Rectal smooth muscle tissue (tissue), 1 donor: ENCODE data around the gene TOLLIP.

Experiments used
- H3K27ac ChIP-seq: one replicate; pipeline ENCODE4 v1.7.0; 2013; ENCODE audit warnings: low read depth, low read length, inconsistent platforms
- H3K27me3 ChIP-seq: one replicate; pipeline ENCODE4 v1.7.0; 2013; ENCODE audit warnings: low read length; ENCODE audit not compliant: control insufficient read depth, insufficient read depth
- H3K36me3 ChIP-seq: one replicate; pipeline ENCODE4 v1.7.0; 2013; ENCODE audit warnings: low read length; ENCODE audit not compliant: control insufficient read depth, insufficient read depth
- H3K4me1 ChIP-seq: one replicate; pipeline ENCODE4 v1.7.0; 2013; ENCODE audit warnings: low read length; ENCODE audit not compliant: control insufficient read depth, insufficient read depth
- H3K4me3 ChIP-seq: one replicate; pipeline ENCODE4 v1.7.0; 2013; ENCODE audit warnings: low read length
- H3K9ac ChIP-seq: one replicate; pipeline ENCODE4 v1.7.0; 2013; ENCODE audit warnings: low read length

Gene TOLLIP

DNA sequence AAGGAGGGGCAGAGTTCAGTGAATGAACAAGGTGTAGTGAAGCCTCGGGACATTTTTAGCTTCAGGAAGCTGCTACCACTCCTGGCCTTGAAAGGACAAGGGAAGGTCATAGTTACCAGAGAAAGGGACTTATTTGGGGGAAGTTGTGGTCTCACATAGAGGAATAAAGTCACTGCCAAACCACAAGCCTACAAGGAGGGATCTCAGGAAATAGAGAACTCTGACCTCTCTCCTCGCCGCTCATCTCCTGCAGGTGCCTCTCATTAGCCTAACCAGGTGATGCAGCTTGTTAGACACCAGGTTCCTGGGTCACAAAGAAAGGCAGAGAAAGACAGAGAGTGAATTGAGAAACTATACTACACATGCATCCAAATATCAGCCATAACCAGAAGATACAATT, 14.3 kb upstream of the TOLLIP start:
- Histone ChIP-seq H3K4me1 (peaks cover 4% of the 10 kb centered on the region), H3K27ac (no peak overlapping the region), H3K27me3 (no peaks in the 10 kb centered on the region), H3K4me3 (no peak overlapping the region), H3K36me3 (no peaks in the 10 kb centered on the region), H3K9ac (no peak overlapping the region)

- Histone ChIP-seq H3K4me3 (no peak overlapping the region), H3K9ac (no peak overlapping the region), H3K36me3 (no peaks in the 10 kb centered on the region), H3K27ac (no peak overlapping the region), H3K4me1 (no peaks in the 10 kb centered on the region), H3K27me3 (no peaks in the 10 kb centered on the region)
These were observed 8.6 kb upstream of the TOLLIP start for GRCh38 chr11:1317993-1318392.

GRCh38 chr11:1317432-1317831, 8.0 kb upstream of the TOLLIP start:
- Histone ChIP-seq H3K27ac (no peak overlapping the region), H3K4me1 (no peaks in the 10 kb centered on the region), H3K27me3 (no peaks in the 10 kb centered on the region), H3K4me3 (no peak overlapping the region), H3K9ac (no peak overlapping the region), H3K36me3 (no peaks in the 10 kb centered on the region)

DNA sequence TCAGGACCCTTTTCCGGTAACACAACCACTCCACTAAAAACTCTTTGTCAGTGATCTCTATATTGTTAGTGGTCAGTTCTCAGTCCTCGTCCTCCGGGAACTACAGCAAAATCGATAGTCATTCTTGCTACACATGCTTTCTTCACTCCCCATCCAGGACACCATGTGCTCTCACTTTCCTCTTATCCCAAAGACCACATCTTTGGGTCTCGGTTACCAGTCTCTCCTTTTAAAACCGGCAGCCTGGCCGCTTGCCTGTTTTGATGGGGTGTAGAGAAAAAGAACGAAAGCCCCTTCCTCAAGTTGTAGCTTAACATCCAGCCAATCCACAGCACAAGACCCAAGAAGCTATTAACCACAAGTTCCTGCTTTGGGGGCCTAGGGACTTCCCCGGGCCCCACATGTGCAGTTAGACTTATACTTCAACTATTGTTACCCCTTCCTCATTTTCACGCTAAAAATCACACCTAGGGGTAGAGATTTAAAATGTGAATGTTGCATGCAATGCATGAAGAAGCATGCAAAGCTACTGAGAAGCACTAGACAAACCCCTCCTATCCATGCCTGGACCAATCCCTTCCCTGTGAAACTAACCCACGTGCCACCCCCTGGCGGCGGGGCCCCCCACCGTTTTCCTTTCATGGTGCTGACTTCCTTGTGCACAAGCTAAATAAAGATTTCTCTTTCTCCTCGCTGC, 1.5 kb upstream of the TOLLIP start:
- peaks cover 9% of the 10 kb centered on the region for H3K4me1 ChIP-seq
- H3K27ac ChIP-seq = no peak overlapping the region
- no peak overlapping the region for H3K9ac ChIP-seq
- H3K4me3 ChIP-seq = peak overlapping the region; percentile 94
- peaks cover 4% of the 10 kb centered on the region for H3K36me3 ChIP-seq
- no peaks in the 10 kb centered on the region for H3K27me3 ChIP-seq

DNA sequence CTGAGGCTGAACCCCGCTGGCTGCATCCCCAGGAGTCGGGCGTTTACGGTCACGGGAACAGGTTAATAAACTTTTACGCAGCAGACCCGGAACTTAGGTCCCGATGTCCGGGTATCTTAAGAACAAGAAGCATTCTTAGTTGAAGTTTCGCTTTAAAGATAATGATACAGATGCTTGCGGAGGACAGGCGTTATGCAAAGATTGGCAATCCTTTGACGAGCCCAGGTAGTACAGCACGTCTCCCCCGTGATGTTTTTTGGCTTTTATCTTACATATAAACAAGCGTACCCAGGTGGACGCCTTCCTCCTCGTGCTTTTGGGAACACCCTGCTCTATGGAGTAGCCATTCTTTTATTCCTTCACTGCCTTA, 871 bp upstream of the TOLLIP start:
- H3K27me3 ChIP-seq = no peaks in the 10 kb centered on the region
- H3K4me1 ChIP-seq = peaks cover 9% of the 10 kb centered on the region
- peak overlapping the region; percentile 89 for H3K9ac ChIP-seq
- peak overlapping the region; percentile 94 for H3K4me3 ChIP-seq
- H3K27ac ChIP-seq = peak overlapping the region; percentile 96
- peaks cover 4% of the 10 kb centered on the region for H3K36me3 ChIP-seq

DNA sequence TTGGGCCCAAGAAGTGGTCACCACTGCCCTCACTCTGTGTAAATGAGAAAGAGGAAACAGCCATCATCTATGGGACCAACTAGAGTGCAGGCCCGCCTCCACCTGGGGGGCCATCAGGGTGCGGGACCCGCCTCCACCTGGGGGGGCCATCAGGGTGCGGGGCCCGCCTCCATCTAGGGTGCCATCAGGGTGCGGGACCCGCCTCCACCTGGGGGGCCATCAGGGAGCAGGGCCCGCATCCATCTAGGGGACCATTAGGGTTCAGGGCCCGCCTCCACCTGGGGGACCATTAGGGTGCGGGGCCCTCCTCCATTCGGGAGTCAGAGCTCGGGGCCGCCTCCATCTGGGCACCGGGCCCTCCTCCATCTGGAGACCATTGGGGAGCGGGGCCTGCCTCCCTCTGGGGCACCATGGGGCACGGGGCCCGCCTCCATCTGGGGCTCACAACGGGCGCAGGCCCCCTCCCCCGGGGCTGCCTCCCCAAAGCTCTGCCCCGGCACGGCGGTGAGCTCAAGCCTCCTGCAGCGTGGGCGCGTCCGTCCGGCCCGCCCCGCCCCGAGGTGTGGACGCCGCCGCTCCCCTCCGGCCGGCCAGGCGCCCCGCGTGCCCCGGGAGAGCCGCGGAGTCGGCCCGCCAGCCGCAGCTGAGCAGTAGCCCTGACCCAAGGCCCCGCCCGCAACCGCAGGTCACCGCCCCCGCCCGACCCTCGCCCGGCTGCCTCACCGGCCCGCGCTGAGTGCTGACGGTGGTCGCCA, 512 bp downstream of the TOLLIP start:
- peak overlapping the region; percentile 44 for H3K9ac ChIP-seq
- H3K4me3 ChIP-seq = peak overlapping the region; percentile 66
- H3K27ac ChIP-seq = peak overlapping the region; percentile 96
- H3K27me3 ChIP-seq = no peaks in the 10 kb centered on the region
- peaks cover 9% of the 10 kb centered on the region for H3K4me1 ChIP-seq
- peaks cover 6% of the 10 kb centered on the region for H3K36me3 ChIP-seq

DNA sequence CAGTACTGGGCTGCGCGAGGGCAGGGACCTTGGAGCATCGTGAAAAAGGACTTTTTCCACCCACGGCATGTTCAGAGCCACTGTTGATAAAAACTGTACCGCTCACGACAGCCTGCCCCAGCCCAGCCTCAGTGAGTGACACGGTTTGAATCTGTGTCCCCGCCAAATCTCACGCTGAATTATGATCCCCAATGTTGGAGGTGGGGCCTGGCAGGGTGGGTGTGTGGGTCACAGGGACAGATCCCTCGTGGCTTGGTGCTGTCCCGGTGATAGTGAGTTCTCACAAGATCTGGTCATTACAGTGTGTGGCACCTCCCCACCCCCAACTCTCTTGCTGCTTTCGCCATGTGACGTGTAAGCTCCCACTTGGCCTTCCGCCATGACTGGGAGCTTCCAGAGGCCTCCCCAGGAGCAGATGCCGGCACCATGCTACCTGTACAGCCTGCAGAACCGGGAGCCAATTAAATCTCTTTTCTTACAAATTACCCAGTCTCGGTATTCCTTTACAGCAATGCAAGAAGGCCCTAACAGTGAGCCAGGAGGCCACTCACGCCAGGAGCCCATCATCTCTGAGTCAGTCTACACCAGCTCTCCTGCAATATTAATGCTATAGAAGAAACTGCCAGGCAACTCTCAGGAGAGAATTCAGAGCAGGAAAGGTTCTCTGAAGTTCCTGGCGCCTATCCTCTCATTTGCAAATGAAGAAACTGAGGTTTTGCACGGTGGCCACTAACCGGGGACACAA, 1.3 kb downstream of the TOLLIP start:
- Histone ChIP-seq H3K4me3 (peak overlapping the region; percentile 66), H3K27ac (no peak overlapping the region), H3K27me3 (no peaks in the 10 kb centered on the region), H3K36me3 (peaks cover 6% of the 10 kb centered on the region), H3K4me1 (peaks cover 12% of the 10 kb centered on the region), H3K9ac (no peak overlapping the region)

GRCh38 chr11:1307163-1307870, 2.1 kb downstream of the TOLLIP start:
- H3K9ac ChIP-seq = no peak overlapping the region
- peak overlapping the region; percentile 16 for H3K4me3 ChIP-seq

GRCh38 chr11:1306186-1307162, 3.0 kb downstream of the TOLLIP start:
- H3K27ac ChIP-seq = no peak overlapping the region
- H3K27me3 ChIP-seq = no peaks in the 10 kb centered on the region
- no peak overlapping the region for H3K9ac ChIP-seq
- peaks cover 6% of the 10 kb centered on the region for H3K36me3 ChIP-seq
- H3K4me3 ChIP-seq = no peak overlapping the region
- peaks cover 12% of the 10 kb centered on the region for H3K4me1 ChIP-seq

More at GRCh38 chr11:1307163-1307870, 2.1 kb downstream of the TOLLIP start:
- no peaks in the 10 kb centered on the region for H3K27me3 ChIP-seq
- peaks cover 12% of the 10 kb centered on the region for H3K4me1 ChIP-seq
- no peak overlapping the region for H3K27ac ChIP-seq
- H3K36me3 ChIP-seq = peaks cover 6% of the 10 kb centered on the region

- H3K27ac ChIP-seq = no peak overlapping the region
- no peak overlapping the region for H3K4me3 ChIP-seq
- H3K27me3 ChIP-seq = no peaks in the 10 kb centered on the region
- no peak overlapping the region for H3K9ac ChIP-seq
- peaks cover 6% of the 10 kb centered on the region for H3K36me3 ChIP-seq
- peaks cover 12% of the 10 kb centered on the region for H3K4me1 ChIP-seq
These were observed 3.9 kb downstream of the TOLLIP start for GRCh38 chr11:1305501-1306056.

DNA sequence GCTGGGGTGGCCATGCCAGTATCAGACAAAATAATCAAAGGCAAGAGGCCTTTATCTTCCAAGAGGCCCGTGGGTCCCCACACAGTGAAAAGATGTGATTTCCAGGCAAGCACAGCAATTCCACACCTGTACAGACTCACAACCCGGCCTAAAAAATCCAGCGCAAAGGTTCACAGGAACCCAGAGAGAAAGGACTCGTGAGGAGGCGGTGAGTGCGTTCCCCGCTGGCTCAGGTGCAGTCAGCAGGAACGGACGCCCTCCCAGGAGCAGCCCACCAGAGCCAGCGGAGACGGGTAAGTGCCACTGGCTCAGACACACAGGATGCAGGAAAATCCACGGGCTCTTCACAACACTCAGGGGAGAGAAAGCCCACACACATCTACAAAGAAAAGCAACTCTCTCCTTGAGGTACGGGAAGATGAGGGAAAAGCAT, 4.4 kb downstream of the TOLLIP start:
- Histone ChIP-seq H3K4me1 (peaks cover 7% of the 10 kb centered on the region), H3K4me3 (no peak overlapping the region), H3K36me3 (peaks cover 6% of the 10 kb centered on the region), H3K27ac (no peak overlapping the region), H3K9ac (no peak overlapping the region), H3K27me3 (no peaks in the 10 kb centered on the region)
